GM23248 (cell line): ENCODE results near the gene GALNT1. TPM values are rescaled to one million over a fixed set of nuclear protein-coding genes. Genes with fewer than 3 reads are reported as not detected.

Experiments
- DNase-seq: peaks from one replicate; pipeline ENCODE4 v3.0.0-alpha.2; 2015
- H2AFZ ChIP-seq: fragments of 200-600 bp; sonication (generic); 2 replicates; pipeline ENCODE4 v1.6.1; 2016; ENCODE audit warnings: antibody characterized with exemption
- H3F3A ChIP-seq: fragments of 200-600 bp; sonication (generic); 2 replicates; pipeline ENCODE4 v1.6.1; 2016; ENCODE audit warnings: mild to moderate bottlenecking, antibody characterized with exemption, mixed run types; ENCODE audit not compliant: insufficient read depth
- H3K27ac ChIP-seq: fragments of 200-600 bp; sonication (generic); 2 replicates; pipeline ENCODE4 v1.5.1; 2016; ENCODE audit warnings: mild to moderate bottlenecking
- H3K27me3 ChIP-seq: fragments of 200-600 bp; sonication (generic); replicated peaks from 2 replicates; pipeline ENCODE4 v1.6.1; 2016; ENCODE audit warnings: mild to moderate bottlenecking; ENCODE audit not compliant: insufficient read depth
- H3K36me3 ChIP-seq: fragments of 200-600 bp; sonication (generic); 2 replicates; pipeline ENCODE4 v1.6.1; 2016; ENCODE audit warnings: low read depth, mild to moderate bottlenecking
- H3K4me1 ChIP-seq: fragments of 200-600 bp; sonication (generic); 2 replicates; pipeline ENCODE4 v1.6.1; 2016; ENCODE audit warnings: mild to moderate bottlenecking; ENCODE audit not compliant: insufficient read depth
- H3K4me2 ChIP-seq: fragments of 200-600 bp; sonication (generic); one replicate; pipeline ENCODE4 v1.6.1; 2016; ENCODE audit warnings: mild to moderate bottlenecking; ENCODE audit not compliant: unreplicated experiment
- H3K4me3 ChIP-seq: fragments of 200-600 bp; sonication (generic); 2 replicates; pipeline ENCODE4 v1.5.1; 2016; ENCODE audit warnings: mild to moderate bottlenecking
- H3K79me2 ChIP-seq: fragments of 200-600 bp; sonication (generic); 2 replicates; pipeline ENCODE4 v1.6.1; 2016; ENCODE audit warnings: mild to moderate bottlenecking; ENCODE audit not compliant: insufficient read depth
- H3K9ac ChIP-seq: fragments of 200-600 bp; sonication (generic); 2 replicates; pipeline ENCODE4 v1.6.1; 2016; ENCODE audit warnings: mild to moderate bottlenecking
- H3K9me2 ChIP-seq: fragments of 200-600 bp; sonication (generic); 2 replicates; pipeline ENCODE4 v1.6.1; 2016; ENCODE audit warnings: mixed run types, mild to moderate bottlenecking, moderate library complexity; ENCODE audit not compliant: insufficient read depth
- H3K9me3 ChIP-seq: fragments of 200-600 bp; sonication (generic); one replicate; pipeline ENCODE4 v1.6.1; 2017; ENCODE audit warnings: low read depth
- H4K20me1 ChIP-seq: fragments of 200-600 bp; sonication (generic); 2 replicates; pipeline ENCODE4 v1.6.0; 2016; ENCODE audit not compliant: insufficient read depth
- EZH2 ChIP-seq: fragments of 200-600 bp; sonication (generic); IDR thresholded peaks from 2 replicates; pipeline ENCODE4 v1.6.1; 2018; ENCODE audit warnings: antibody characterized with exemption, mild to moderate bottlenecking; ENCODE audit not compliant: insufficient read depth, poor library complexity, severe bottlenecking
- EZH2phosphoT487 ChIP-seq: fragments of 200-600 bp; sonication (generic); IDR thresholded peaks from 2 replicates; pipeline ENCODE4 v1.6.1; 2018; ENCODE audit warnings: antibody characterized with exemption, moderate library complexity, mild to moderate bottlenecking, low read depth; ENCODE audit not compliant: insufficient read depth
- WGBS, 2 experiments: methylation state at CpG; one replicate each; pipeline ENCODE4 v1.1.6; 2015 to 2017; ENCODE audit warnings: low lambda C conversion rate in 2 of 2, low coverage in 1 of 2; ENCODE audit errors: missing lambda C conversion rate in 2 of 2; 5-methylcytosine and 5-hydroxymethylcytosine counted together
- in situ Hi-C: fragments of 300-500 bp; cut with MboI; formaldehyde crosslinking; loops from 2 replicates; pipeline ENCODE4 v1.15.0; 2020
- polyA plus RNA-seq: library from polyadenylated mRNA; unstranded; fragments of >200 nt; fragmentation: Nextera tagmentation; extraction: Ambion mirVana; gene quantifications from 2 replicates; pipeline ENCODE4 v1.2.1, GENCODE V29; 2016
- total RNA-seq: library from RNA; depleted of rRNA; stranded (reverse); fragments of >200 nt; shearing (Covaris generic); gene quantifications from 2 replicates; pipeline ENCODE4 v1.2.3, GENCODE V29; 2014

The GALNT1 gene
- total and polyA plus RNA-seq, 2 experiments from 2014 or later, result 10.1 to 68.0 TPM

DNA sequence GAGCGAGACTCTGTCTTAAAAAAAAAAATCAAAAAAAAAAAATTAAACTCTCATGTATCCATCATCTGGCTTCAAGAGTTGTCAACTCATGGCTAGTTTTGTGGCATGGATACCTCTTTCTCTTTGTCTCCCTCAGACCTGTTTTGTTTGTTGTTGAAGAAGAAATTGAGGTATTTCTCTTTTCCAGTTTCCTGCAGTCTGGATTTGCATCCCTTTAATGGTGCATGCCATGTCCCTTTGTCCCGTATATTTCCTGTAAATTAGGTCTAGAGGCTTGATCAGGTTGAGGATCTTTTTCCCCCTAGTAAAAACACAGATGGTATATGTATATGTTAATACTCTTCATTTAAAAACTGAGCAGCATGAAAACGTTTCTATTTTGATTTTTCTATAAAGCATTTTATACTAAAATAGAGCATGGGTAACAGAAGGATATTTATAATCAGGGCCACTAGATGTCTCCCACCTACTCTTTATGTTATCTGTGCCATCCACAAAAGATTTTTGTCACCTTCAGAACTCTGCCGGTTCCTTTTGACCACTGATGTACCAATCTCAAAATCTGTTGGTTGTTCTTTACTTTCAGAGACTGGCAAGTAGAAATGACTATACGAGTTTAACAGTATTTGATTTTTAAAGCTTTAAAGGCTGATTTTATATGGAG, 80.1 kb downstream of the GALNT1 start:
- no peak overlapping the region for H2AFZ ChIP-seq
- H3K9me3 ChIP-seq, result no peaks in the 10 kb centered on the region
- TF ChIP-seq EZH2phosphoT487 (no peak), EZH2 (no peak)
- no peak overlapping the region for H3K4me2 ChIP-seq
- H3K9ac ChIP-seq, result no peak overlapping the region
- H3K27ac ChIP-seq, result no peak overlapping the region
- no peaks in the 10 kb centered on the region for H4K20me1 ChIP-seq
- 0 out of 2 replicates have a peak, but pooled peaks cover under 1% of the 10 kb centered on the region for H3K36me3 ChIP-seq
- no peaks in the 10 kb centered on the region for H3K27me3 ChIP-seq
- H3K9me2 ChIP-seq, result no peaks in the 10 kb centered on the region
- 60 to 62% methylated on average over 5 of the region's 5 CpGs for WGBS, 2 experiments
- H3K79me2 ChIP-seq, result peaks cover 4% of the 10 kb centered on the region; the same call in 1 of the 2 replicates
- H3K4me3 ChIP-seq, result no peak overlapping the region
- no peaks in the 10 kb centered on the region for H3K4me1 ChIP-seq
- H3F3A ChIP-seq, result no peaks in the 10 kb centered on the region
- no peak for DNase-seq
- in situ Hi-C loops, result no loop called here

DNA sequence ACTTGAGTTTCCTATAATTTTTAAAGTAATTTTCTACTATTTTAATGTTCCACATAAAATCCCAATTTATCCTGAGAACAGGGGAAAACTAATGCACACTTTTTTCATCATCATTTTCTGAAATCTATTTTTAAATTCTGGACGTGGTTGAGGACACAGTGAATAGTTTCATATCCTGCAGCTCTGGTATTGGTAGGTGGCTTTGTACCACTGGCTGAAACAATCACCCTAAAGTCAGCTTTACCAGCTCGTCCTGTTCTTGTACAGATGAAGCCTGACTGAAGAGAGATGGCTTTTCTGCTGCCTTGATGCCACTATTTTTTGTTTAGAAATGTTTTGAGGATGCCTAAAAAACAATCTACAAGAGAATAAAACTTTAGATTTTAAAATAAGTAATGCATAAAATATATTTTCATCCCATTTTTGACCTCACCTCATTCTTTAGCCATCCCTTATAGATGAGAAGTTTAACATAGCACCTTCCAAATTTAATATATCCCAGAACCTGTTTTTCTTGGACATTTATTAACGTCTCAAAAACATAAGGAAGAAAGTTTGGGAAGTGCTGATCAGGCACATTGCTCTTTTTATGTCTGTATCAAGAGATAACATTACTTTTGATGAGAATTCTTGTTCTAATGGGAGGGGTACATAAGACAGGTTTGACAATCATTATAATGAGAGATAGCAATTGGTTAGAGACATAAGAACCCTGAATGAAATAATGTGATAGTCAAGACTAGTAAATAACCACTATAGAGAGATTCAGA, 80.9 kb downstream of the GALNT1 start:
- Histone ChIP-seq H3K4me2 (no peak overlapping the region), H3F3A (no peaks in the 10 kb centered on the region), H3K9ac (no peak overlapping the region), H3K36me3 (peaks cover 9% of the 10 kb centered on the region; the same call in 1 of the 2 replicates), H3K4me1 (no peaks in the 10 kb centered on the region), H2AFZ (no peak overlapping the region), H3K4me3 (no peak overlapping the region), H3K9me2 (no peaks in the 10 kb centered on the region), H3K79me2 (peaks cover 4% of the 10 kb centered on the region; the same call in 1 of the 2 replicates), H3K27ac (no peak overlapping the region), H3K27me3 (no peaks in the 10 kb centered on the region), H3K9me3 (no peaks in the 10 kb centered on the region), H4K20me1 (no peaks in the 10 kb centered on the region)
- no peak for DNase-seq
- no peak for TF ChIP-seq EZH2
- no peak for TF ChIP-seq EZH2phosphoT487
- in situ Hi-C loops, result no loop called here
- WGBS, 2 experiments, result 83 to 87% methylated on average over 3 of the region's 3 CpGs

- no peaks in the 10 kb centered on the region for H3K9me3 ChIP-seq
- no peaks in the 10 kb centered on the region for H3K79me2 ChIP-seq
- H3K4me3 ChIP-seq, result no peak overlapping the region
- peaks cover 7% of the 10 kb centered on the region for H3K36me3 ChIP-seq
- in situ Hi-C loops, result no loop called here
- no peaks in the 10 kb centered on the region for H3K27me3 ChIP-seq
- no peak overlapping the region for H3K27ac ChIP-seq
- no peak overlapping the region for H3K9ac ChIP-seq
- H3K4me2 ChIP-seq, result no peak overlapping the region
- no peaks in the 10 kb centered on the region for H3K4me1 ChIP-seq
- H4K20me1 ChIP-seq, result no peaks in the 10 kb centered on the region
- DNase-seq, result peak; percentile 25
- no peaks in the 10 kb centered on the region for H3K9me2 ChIP-seq
- H3F3A ChIP-seq, result peaks cover 8% of the 10 kb centered on the region; the same call in 1 of the 2 replicates
- TF ChIP-seq EZH2, result no peak
- no peak overlapping the region for H2AFZ ChIP-seq
- WGBS, 2 experiments, result 93 to 97% methylated on average over 1 of the region's 1 CpG
Measured at GRCh38 chr18:35671966-35672603, 90.5 kb downstream of the GALNT1 start.

DNA sequence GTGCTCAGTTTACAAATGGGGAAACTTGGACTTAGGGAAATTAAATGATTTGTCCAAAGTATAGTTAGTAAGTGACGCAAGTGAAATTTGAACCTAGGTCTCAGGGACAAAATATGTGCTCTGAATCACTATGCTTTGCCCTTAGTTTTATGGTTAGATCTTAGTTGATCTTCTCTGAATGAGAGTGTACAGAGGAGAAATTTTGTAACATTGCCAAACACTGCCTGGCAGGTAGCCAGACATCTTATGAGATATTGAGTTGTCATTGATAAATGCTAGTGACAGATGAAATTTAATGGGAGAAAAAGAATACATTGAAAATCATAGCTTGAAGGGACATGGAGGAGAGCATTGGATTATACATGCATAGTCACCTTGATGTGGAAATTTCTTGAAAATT, 91.4 kb downstream of the GALNT1 start:
- Histone ChIP-seq H3F3A (peaks cover 8% of the 10 kb centered on the region; the same call in 1 of the 2 replicates), H3K79me2 (no peaks in the 10 kb centered on the region), H3K4me1 (no peaks in the 10 kb centered on the region), H3K9me2 (no peaks in the 10 kb centered on the region), H3K4me3 (no peak overlapping the region), H3K36me3 (peaks cover under 1% of the 10 kb centered on the region; the same call in 1 of the 2 replicates), H4K20me1 (no peaks in the 10 kb centered on the region), H3K4me2 (no peak overlapping the region), H3K9ac (no peak overlapping the region), H3K27me3 (no peaks in the 10 kb centered on the region), H3K27ac (no peak overlapping the region), H2AFZ (no peak overlapping the region), H3K9me3 (no peaks in the 10 kb centered on the region)
- peak; percentile 40 for DNase-seq
- in situ Hi-C loops, result no loop called here
- TF ChIP-seq EZH2phosphoT487 (no peak), EZH2 (no peak)
- WGBS, 2 experiments, result 93 to 94% methylated on average over 1 of the region's 1 CpG
